H1 (cell line): ENCODE results near the gene GADD45B. TPM values are rescaled to one million over a fixed set of nuclear protein-coding genes. Genes with fewer than 3 reads are reported as not detected.
A peak's percentile ranks its signal among the peaks of the same experiment; 100 is the strongest.
"Not testable (repeated sequence)": the region's sequence is repeated elsewhere in the genome, so short reads cannot be mapped to it uniquely, and the experiment has no call there.

ENCODE experiments used
- CTCF ChIA-PET: fragments of 300-600 bp; sonication (Branson Sonifier 250); formaldehyde crosslinking; loops from one replicate; lab custom pipeline; 2021; ENCODE audit not compliant: partially characterized antibody; lab: Charles Lee
- POLR2A ChIA-PET: fragments of 300-600 bp; sonication (Branson Sonifier 250); formaldehyde crosslinking; loops from one replicate; lab custom pipeline; 2021; ENCODE audit warnings: inconsistent platforms; ENCODE audit not compliant: partially characterized antibody; lab: Charles Lee
- DNase-seq, 2 experiments: peaks; one replicate each; pipeline versions ENCODE4 v3.0.0 to v3.0.0-alpha.2; 2010 to 2022; ENCODE audit warnings: low spot score in 2 of 2, low read depth in 1 of 2, mixed read lengths in 1 of 2
- FAIRE-seq: peaks from 2 replicates; lab custom pipeline; 2011; peaks lifted over from hg19 to GRCh38; lab: Jason Lieb, UNC
- H2AFZ ChIP-seq: 2 replicates; pipeline ENCODE4 v1.8.1; 2012; ENCODE audit warnings: low read length, inconsistent platforms
- H2AK5ac ChIP-seq: 2 replicates; pipeline ENCODE4 v1.6.1; 2013; ENCODE audit warnings: low read depth, low read length
- H2BK120ac ChIP-seq: replicated peaks from 2 replicates; pipeline ENCODE3; 2013; ENCODE audit warnings: low read depth, low read length, inconsistent platforms
- H2BK12ac ChIP-seq: 2 replicates; pipeline ENCODE4 v1.6.1; 2013; ENCODE audit warnings: low read depth, low read length
- H2BK15ac ChIP-seq: 2 replicates; pipeline ENCODE4 v1.6.1; 2013; ENCODE audit warnings: low read length
- H2BK20ac ChIP-seq: 2 replicates; pipeline ENCODE4 v1.6.1; 2013; ENCODE audit warnings: low read length
- H2BK5ac ChIP-seq: 2 replicates; pipeline ENCODE4 v1.6.1; 2013; ENCODE audit warnings: low read depth, low read length
- H3K14ac ChIP-seq: 2 replicates; pipeline ENCODE4 v1.6.1; 2013; ENCODE audit warnings: inconsistent platforms; ENCODE audit not compliant: insufficient read length
- H3K18ac ChIP-seq: 2 replicates; pipeline ENCODE4 v1.6.1; 2013; ENCODE audit warnings: low read length; ENCODE audit errors: extremely low read depth
- H3K23ac ChIP-seq: 2 replicates; pipeline ENCODE4 v1.6.1; 2013; ENCODE audit warnings: inconsistent platforms; ENCODE audit not compliant: insufficient read length
- H3K23me2 ChIP-seq: 2 replicates; pipeline ENCODE4 v1.6.1; 2013; ENCODE audit warnings: low read depth, low read length
- H3K27ac ChIP-seq: 2 replicates; pipeline ENCODE4 v1.6.1; 2011; ENCODE audit warnings: low read depth, low read length, inconsistent platforms
- H3K27me3 ChIP-seq, 4 experiments: replicated peaks in 1 of 4; 1 replicate in 1 of 4; 2 replicates in 3 of 4; pipeline versions ENCODE4 v1.6.1 to v1.8.1; 2011 to 2013; ENCODE audit warnings: low read length in 3 of 4, mild to moderate bottlenecking in 3 of 4, inconsistent platforms in 2 of 4, mixed read lengths in 2 of 4, moderate library complexity in 1 of 4; ENCODE audit not compliant: control insufficient read depth in 3 of 4, insufficient read depth in 3 of 4; ENCODE audit errors: extremely low read depth in 1 of 4
- H3K36me3 ChIP-seq, 4 experiments: 2 replicates each; pipeline versions ENCODE4 v1.6.1 to v1.8.1; 2011 to 2013; ENCODE audit warnings: mild to moderate bottlenecking in 4 of 4, low read length in 3 of 4, moderate library complexity in 2 of 4, control low read depth in 1 of 4, inconsistent platforms in 1 of 4; ENCODE audit not compliant: insufficient read depth in 4 of 4, control insufficient read depth in 2 of 4
- H3K4ac ChIP-seq: replicated peaks from 2 replicates; pipeline ENCODE3; 2013; ENCODE audit warnings: low read length, low read depth, mixed read lengths, inconsistent platforms; ENCODE audit not compliant: insufficient read length
- H3K4me1 ChIP-seq, 4 experiments: replicated peaks in 1 of 4; 1 replicate in 1 of 4; 2 replicates in 3 of 4; pipeline versions ENCODE4 v1.6.1 to v1.8.1; 2011 to 2013; ENCODE audit warnings: low read length in 3 of 4, inconsistent platforms in 2 of 4, mixed read lengths in 1 of 4; ENCODE audit not compliant: insufficient read depth in 4 of 4, control insufficient read depth in 3 of 4
- H3K4me2 ChIP-seq, 2 experiments: 2 replicates each; pipeline versions ENCODE4 v1.6.1 to v1.8.1; 2011 to 2013; ENCODE audit warnings: low read depth in 2 of 2, low read length in 2 of 2, control low read depth in 1 of 2, inconsistent platforms in 1 of 2, mild to moderate bottlenecking in 1 of 2; ENCODE audit not compliant: insufficient read depth in 1 of 2
- H3K4me3 ChIP-seq, 4 experiments: fragments of 200-600, 300-600 bp in 1 of 4; sonication (generic), shearing (Covaris generic), sonication (Bioruptor Twin) in 1 of 4; 2 replicates each; pipeline versions ENCODE4 v1.5.1 to v1.8.1; 2011 to 2016; ENCODE audit warnings: low read length in 4 of 4, low read depth in 3 of 4, control low read depth in 2 of 4, inconsistent platforms in 2 of 4, mild to moderate bottlenecking in 2 of 4, mixed read lengths in 1 of 4, moderate library complexity in 1 of 4; ENCODE audit not compliant: insufficient read depth in 2 of 4; ENCODE audit errors: extremely low read depth in 1 of 4
- H3K56ac ChIP-seq: replicated peaks from 2 replicates; pipeline ENCODE3; 2013; ENCODE audit warnings: low read depth, mild to moderate bottlenecking, mixed read lengths, low read length, inconsistent platforms; ENCODE audit not compliant: insufficient read length
- H3K79me1 ChIP-seq: 2 replicates; pipeline ENCODE4 v1.6.1; 2013; ENCODE audit warnings: low read depth, low read length, control low read depth
- H3K79me2 ChIP-seq, 2 experiments: 2 replicates each; pipeline versions ENCODE4 v1.6.1 to v1.8.1; 2012 to 2013; ENCODE audit warnings: low read length in 2 of 2, mild to moderate bottlenecking in 2 of 2, inconsistent platforms in 1 of 2; ENCODE audit not compliant: insufficient read depth in 2 of 2, control insufficient read depth in 1 of 2
- H3K9ac ChIP-seq, 4 experiments: replicated peaks in 1 of 4; 1 replicate in 1 of 4; 2 replicates in 3 of 4; pipeline versions ENCODE4 v1.6.1 to v1.8.1; 2011 to 2013; ENCODE audit warnings: low read depth in 3 of 4, low read length in 3 of 4, control low read depth in 2 of 4, mild to moderate bottlenecking in 2 of 4, moderate library complexity in 2 of 4, inconsistent platforms in 1 of 4; ENCODE audit errors: extremely low read depth in 1 of 4
- H3K9me3 ChIP-seq, 2 experiments: 2 replicates each; pipeline versions ENCODE4 v1.6.1 to v1.8.1; 2012 to 2013; ENCODE audit warnings: mild to moderate bottlenecking in 2 of 2, moderate library complexity in 2 of 2, control low read depth in 1 of 2, inconsistent platforms in 1 of 2, low read depth in 1 of 2, low read length in 1 of 2, mixed read lengths in 1 of 2; ENCODE audit not compliant: insufficient read depth in 2 of 2
- H4K20me1 ChIP-seq, 2 experiments: replicated peaks in 1 of 2; 2 replicates each; pipeline versions ENCODE3 to v1.8.1; 2011 to 2013; ENCODE audit warnings: inconsistent platforms in 2 of 2, low read length in 2 of 2, mild to moderate bottlenecking in 1 of 2; ENCODE audit not compliant: insufficient read depth in 2 of 2, control insufficient read depth in 1 of 2
- H4K5ac ChIP-seq: 2 replicates; pipeline ENCODE4 v1.6.1; 2013; ENCODE audit warnings: low read length, low read depth, mixed read lengths, inconsistent platforms; ENCODE audit not compliant: insufficient read length
- H4K8ac ChIP-seq: 2 replicates; pipeline ENCODE4 v1.8.0; 2013; ENCODE audit warnings: mild to moderate bottlenecking, moderate library complexity, low read length, inconsistent platforms; ENCODE audit not compliant: insufficient read depth; ENCODE audit errors: extremely low read depth
- H4K91ac ChIP-seq: replicated peaks from 2 replicates; pipeline ENCODE3; 2013; ENCODE audit warnings: low read length, mixed read lengths, inconsistent platforms; ENCODE audit not compliant: insufficient read length
- WGBS, 2 experiments: shearing (Covaris generic) in 1 of 2; methylation state at CpG; one replicate each; pipeline versions ENCODE4 v1.1.6 to v1.1.7; 2013 to 2015; ENCODE audit warnings: low lambda C conversion rate in 2 of 2, mixed read lengths in 2 of 2, inconsistent platforms in 1 of 2, low coverage in 1 of 2, missing lambda C conversion rate in 1 of 2; ENCODE audit not compliant: insufficient replicate concordance in 2 of 2, insufficient coverage in 1 of 2, insufficient read length in 1 of 2; ENCODE audit errors: extremely low coverage in 1 of 2, missing lambda C conversion rate in 1 of 2; 5-methylcytosine and 5-hydroxymethylcytosine counted together
- polyA plus RNA-seq, 7 experiments: library from polyadenylated mRNA; depleted of rRNA in 3 of 7; stranded (reverse) in 5 of 7; unstranded in 2 of 7; fragments of >200 nt in 5 of 7; fragments of 200-250 nt in 2 of 7; gene quantifications; 1 replicate in 5 of 7; 2 replicates in 1 of 7; 4 replicates in 1 of 7; pipeline versions ENCODE4 v1.2.1 to v1.2.3, GENCODE V29; 2011 to 2013; ENCODE audit warnings: missing spikeins in 2 of 7, mixed read lengths in 2 of 7
- total RNA-seq: library from RNA; stranded (reverse); fragmentation: NEBNext Ultra II Directional; extraction: Animal tissue kit (Norgen Biotek cat#: 25700); gene quantifications from 2 replicates; pipeline ENCODE4 v1.2.1, GENCODE V29; 2021

Gene GADD45B
- total and polyA plus RNA-seq, 2 of the 8 experiments (the other 6 are each of a cell fraction or from before 2014, with no cell fraction given) = 7.4 to 11.4 TPM

DNA sequence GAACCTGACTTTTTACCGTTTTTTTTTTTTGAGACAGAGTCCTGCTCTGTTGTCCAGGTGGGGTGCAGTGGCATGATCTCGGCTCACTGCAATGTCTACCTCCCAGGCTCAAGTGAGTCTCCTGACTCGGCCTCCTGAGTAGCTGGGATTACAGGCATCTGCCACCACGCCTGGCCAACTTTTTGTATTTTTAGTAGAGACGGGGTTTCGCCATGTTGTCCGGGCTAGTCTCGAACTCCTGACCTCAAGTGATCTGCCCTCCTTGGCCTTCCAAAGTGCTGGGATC is 6.1 kb upstream of the GADD45B start:
- not testable (repeated sequence) for H3K23me2 ChIP-seq, H3K9me3 ChIP-seq, H3K4ac ChIP-seq, H3K18ac ChIP-seq, H2BK120ac ChIP-seq, H3K79me1 ChIP-seq, H3K56ac ChIP-seq, H2AK5ac ChIP-seq, H2BK5ac ChIP-seq, H3K23ac ChIP-seq, H3K79me2 ChIP-seq, H3K4me1 ChIP-seq, FAIRE-seq, DNase-seq, H3K27me3 ChIP-seq, H4K91ac ChIP-seq, H3K9ac ChIP-seq, H3K4me3 ChIP-seq, H3K14ac ChIP-seq, H3K36me3 ChIP-seq, H2BK20ac ChIP-seq, H2AFZ ChIP-seq, H4K20me1 ChIP-seq, H2BK15ac ChIP-seq, H3K27ac ChIP-seq, H3K4me2 ChIP-seq, H4K5ac ChIP-seq
- CTCF ChIA-PET = interaction anchor here (1.3 to 12.9 kb wide), 4 partner anchors 76 to 166 kb away, joined by 3 to 133 read pairs (median 28); no protein-coding TSS in a partner anchor
- peak overlapping the region; percentile 69; the same call in 1 of the 2 replicates for H4K8ac ChIP-seq
- 85% methylated on average over 8 of the region's 8 CpGs; no CpG with 5 or more reads in 1 of the 2 experiments for WGBS, 2 experiments
- POLR2A ChIA-PET = interaction anchor here (1.1 to 1.2 kb wide), 3 partner anchors 8 to 312 kb away, joined by 3 to 4 read pairs (median 3); partner anchors contain the start of gene TIMM13
- 0 out of 2 replicates have a peak overlapping the region, but pooled peaks have one; percentile 91 for H2BK12ac ChIP-seq
